ENCODE results near the gene DYRK3. TPM values are rescaled to one million over a fixed set of nuclear protein-coding genes. Genes with fewer than 3 reads are reported as not detected.

The DYRK3 gene
- total and polyA plus RNA-seq, 9 of the 15 experiments (the other 6 are each of a cell fraction or from before 2014, with no cell fraction given): 4.5 to 33.7 (median 25.7) TPM

DNA sequence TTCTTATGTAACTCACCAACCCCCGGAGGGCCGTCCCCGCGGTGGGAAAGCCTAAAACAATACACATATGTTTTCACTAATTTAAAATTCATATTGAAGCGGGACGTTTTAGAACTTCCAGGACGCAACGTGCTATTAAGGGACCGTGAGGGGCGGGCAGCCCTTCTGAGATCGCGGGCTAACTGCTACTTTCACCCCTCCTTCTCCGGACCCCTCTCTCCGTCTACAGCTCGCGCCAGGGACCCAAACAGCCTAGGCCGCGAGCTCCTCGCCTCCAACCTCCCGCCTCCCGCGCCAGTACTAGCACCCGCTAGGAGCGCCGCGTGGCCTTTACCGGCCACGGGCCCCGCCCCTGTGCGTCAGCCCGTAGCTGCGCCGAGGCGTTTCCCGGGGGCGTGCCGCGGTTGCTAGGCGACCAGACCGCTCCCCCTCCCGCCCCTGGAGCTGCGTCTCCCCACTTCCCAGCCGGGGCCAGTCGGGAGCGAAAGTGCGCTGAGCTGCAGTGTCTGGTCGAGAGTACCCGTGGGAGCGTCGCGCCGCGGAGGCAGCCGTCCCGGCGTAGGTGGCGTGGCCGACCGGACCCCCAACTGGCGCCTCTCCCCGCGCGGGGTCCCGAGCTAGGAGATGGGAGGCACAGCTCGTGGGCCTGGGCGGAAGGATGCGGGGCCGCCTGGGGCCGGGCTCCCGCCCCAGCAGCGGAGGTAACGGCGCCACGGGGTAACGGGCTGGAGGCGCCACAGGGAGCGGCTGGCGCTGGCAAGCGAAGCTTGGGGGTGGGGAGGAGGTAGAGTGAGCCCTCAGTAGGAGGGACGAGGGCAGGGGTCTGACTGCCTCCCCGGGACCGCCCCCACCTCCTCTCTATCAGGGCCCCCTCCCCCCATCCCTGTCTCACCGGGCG lies at the start of gene DYRK3 (continued):
- TF ChIP-seq TBL1XR1 (IDR thresholded peaks at IDR 0.05; ENCODE audit: low read length in 2 of 2) (peak in 1 of 2 experiments; percentile 7; a peak in 1 of 4 replicates), GATA2 (CRISPR knock-in tag; IDR thresholded peaks at IDR 0.05) (no peak), PRMT5 (CRISPR knock-in tag; IDR thresholded peaks at IDR 0.05) (no peak; the same call in 1 of the 2 replicates), POLR2AphosphoS5 (IDR thresholded peaks at IDR 0.05; ENCODE audit: control insufficient read depth, insufficient read depth, low read depth, low read length) (peak; percentile 77), SAFB (IDR thresholded peaks at IDR 0.05; ENCODE audit: borderline replicate concordance, low read depth, low read length) (peak; percentile 74), TAF7 (tag; IDR thresholded peaks at IDR 0.05) (no peak), NFXL1 (CRISPR knock-in tag; IDR thresholded peaks at IDR 0.05) (no peak), ETS2 (tag; IDR thresholded peaks at IDR 0.05; ENCODE audit: borderline replicate concordance, poor library complexity, severe bottlenecking) (no peak), ZNF134 (CRISPR knock-in tag; conservative IDR thresholded peaks at IDR 0.05) (no peak), MAFG (tag; conservative IDR thresholded peaks at IDR 0.05) (no peak), NCOA1 (IDR thresholded peaks at IDR 0.05; ENCODE audit: low read depth) (no peak), RHOXF2B (CRISPR knock-in tag; conservative IDR thresholded peaks at IDR 0.05) (no peak), LEF1 (IDR thresholded peaks at IDR 0.05) (0 out of 2 replicates have a peak, but pooled peaks have one; percentile 49), NR2C1 (IDR thresholded peaks at IDR 0.05) (no peak), NR2C1 (tag; IDR thresholded peaks at IDR 0.05) (no peak)
- TF ChIP-seq, protein P1, sequence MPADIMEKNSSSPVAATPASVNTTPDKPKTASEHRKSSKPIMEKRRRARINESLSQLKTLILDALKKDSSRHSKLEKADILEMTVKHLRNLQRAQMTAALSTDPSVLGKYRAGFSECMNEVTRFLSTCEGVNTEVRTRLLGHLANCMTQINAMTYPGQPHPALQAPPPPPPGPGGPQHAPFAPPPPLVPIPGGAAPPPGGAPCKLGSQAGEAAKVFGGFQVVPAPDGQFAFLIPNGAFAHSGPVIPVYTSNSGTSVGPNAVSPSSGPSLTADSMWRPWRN (IDR thresholded peaks at IDR 0.05; ENCODE audit: low read depth): no peak
- TF ChIP-seq, protein P2, sequence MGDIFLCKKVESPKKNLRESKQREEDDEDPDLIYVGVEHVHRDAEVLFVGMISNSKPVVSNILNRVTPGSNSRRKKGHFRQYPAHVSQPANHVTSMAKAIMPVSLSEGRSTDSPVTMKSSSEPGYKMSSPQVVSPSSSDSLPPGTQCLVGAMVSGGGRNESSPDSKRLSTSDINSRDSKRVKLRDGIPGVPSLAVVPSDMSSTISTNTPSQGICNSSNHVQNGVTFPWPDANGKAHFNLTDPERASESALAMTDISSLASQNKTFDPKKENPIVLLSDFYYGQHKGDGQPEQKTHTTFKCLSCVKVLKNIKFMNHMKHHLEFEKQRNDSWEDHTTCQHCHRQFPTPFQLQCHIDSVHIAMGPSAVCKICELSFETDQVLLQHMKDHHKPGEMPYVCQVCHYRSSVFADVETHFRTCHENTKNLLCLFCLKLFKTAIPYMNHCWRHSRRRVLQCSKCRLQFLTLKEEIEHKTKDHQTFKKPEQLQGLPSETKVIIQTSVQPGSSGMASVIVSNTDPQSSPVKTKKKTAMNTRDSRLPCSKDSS (IDR thresholded peaks at IDR 0.05; ENCODE audit: low read depth, partially characterized antibody): no peak
- TF ChIP-seq, protein P3, sequence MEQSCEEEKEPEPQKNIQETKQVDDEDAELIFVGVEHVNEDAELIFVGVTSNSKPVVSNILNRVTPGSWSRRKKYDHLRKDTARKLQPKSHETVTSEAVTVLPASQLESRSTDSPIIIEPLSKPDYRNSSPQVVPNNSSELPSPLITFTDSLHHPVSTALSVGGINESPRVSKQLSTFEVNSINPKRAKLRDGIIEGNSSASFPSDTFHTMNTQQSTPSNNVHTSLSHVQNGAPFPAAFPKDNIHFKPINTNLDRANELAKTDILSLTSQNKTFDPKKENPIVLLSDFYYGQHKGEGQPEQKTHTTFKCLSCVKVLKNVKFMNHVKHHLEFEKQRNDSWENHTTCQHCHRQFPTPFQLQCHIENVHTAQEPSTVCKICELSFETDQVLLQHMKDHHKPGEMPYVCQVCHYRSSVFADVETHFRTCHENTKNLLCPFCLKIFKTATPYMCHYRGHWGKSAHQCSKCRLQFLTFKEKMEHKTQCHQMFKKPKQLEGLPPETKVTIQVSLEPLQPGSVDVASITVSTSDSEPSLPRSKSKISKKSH (CRISPR knock-in tag; IDR thresholded peaks at IDR 0.05): no peak
- TF ChIP-seq, protein P4, sequence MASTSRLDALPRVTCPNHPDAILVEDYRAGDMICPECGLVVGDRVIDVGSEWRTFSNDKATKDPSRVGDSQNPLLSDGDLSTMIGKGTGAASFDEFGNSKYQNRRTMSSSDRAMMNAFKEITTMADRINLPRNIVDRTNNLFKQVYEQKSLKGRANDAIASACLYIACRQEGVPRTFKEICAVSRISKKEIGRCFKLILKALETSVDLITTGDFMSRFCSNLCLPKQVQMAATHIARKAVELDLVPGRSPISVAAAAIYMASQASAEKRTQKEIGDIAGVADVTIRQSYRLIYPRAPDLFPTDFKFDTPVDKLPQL (IDR thresholded peaks at IDR 0.05; ENCODE audit: extremely low read depth, insufficient read length): no peak
- TF ChIP-seq, protein P5, sequence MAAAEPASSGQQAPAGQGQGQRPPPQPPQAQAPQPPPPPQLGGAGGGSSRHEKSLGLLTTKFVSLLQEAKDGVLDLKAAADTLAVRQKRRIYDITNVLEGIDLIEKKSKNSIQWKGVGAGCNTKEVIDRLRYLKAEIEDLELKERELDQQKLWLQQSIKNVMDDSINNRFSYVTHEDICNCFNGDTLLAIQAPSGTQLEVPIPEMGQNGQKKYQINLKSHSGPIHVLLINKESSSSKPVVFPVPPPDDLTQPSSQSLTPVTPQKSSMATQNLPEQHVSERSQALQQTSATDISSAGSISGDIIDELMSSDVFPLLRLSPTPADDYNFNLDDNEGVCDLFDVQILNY (CRISPR knock-in tag; IDR thresholded peaks at IDR 0.05): peak; percentile 60; the same call in 1 of the 2 replicates
